GM23338 (cell line): Measurements from ENCODE around the gene GLS. TPM values are rescaled to one million over a fixed set of nuclear protein-coding genes. Genes with fewer than 3 reads are reported as not detected.

Experiments used
- ATAC-seq: fragments of 200-7000 bp; cut with Tn5 transposase; 3 replicates; pipeline ENCODE4 v1.9.1; 2020
- DNase-seq: peaks from one replicate; pipeline ENCODE4 v3.0.0-alpha.2; 2015; ENCODE audit warnings: low spot score
- H2AFZ ChIP-seq: fragments of 200-600 bp; sonication (generic); 2 replicates; pipeline ENCODE4 v1.8.0; 2016; ENCODE audit warnings: antibody characterized with exemption, mild to moderate bottlenecking, moderate library complexity
- H3F3A ChIP-seq: fragments of 200-600 bp; sonication (generic); replicated peaks from 2 replicates; pipeline ENCODE4 v1.8.0; 2017; ENCODE audit warnings: antibody characterized with exemption, mixed run types, low read depth
- H3K27ac ChIP-seq: fragments of 200-600 bp; sonication (generic); 2 replicates; pipeline ENCODE4 v1.6.1; 2016; ENCODE audit warnings: low read depth
- H3K27me3 ChIP-seq: fragments of 200-600 bp; sonication (generic); 2 replicates; pipeline ENCODE4 v1.8.0; 2016; ENCODE audit warnings: mild to moderate bottlenecking, mixed run types, moderate library complexity; ENCODE audit not compliant: insufficient read depth
- H3K36me3 ChIP-seq: fragments of 200-600 bp; sonication (generic); 2 replicates; pipeline ENCODE4 v1.8.0; 2016; ENCODE audit warnings: mild to moderate bottlenecking; ENCODE audit not compliant: insufficient read depth
- H3K4me1 ChIP-seq: fragments of 200-600 bp; sonication (generic); 2 replicates; pipeline ENCODE4 v1.8.0; 2016; ENCODE audit warnings: mild to moderate bottlenecking, moderate library complexity; ENCODE audit not compliant: insufficient read depth
- H3K4me2 ChIP-seq: fragments of 200-600 bp; sonication (generic); 2 replicates; pipeline ENCODE4 v1.7.1; 2017; ENCODE audit warnings: mixed run types
- H3K4me3 ChIP-seq: fragments of 200-600 bp; sonication (generic); 2 replicates; pipeline ENCODE4 v1.6.1; 2016; ENCODE audit warnings: mixed run types
- H3K79me2 ChIP-seq: fragments of 200-600 bp; sonication (generic); replicated peaks from 2 replicates; pipeline ENCODE4 v1.8.0; 2017; ENCODE audit warnings: mild to moderate bottlenecking; ENCODE audit not compliant: insufficient read depth
- H3K9me2 ChIP-seq: fragments of 200-600 bp; sonication (generic); 2 replicates; pipeline ENCODE4 v1.8.0; 2017; ENCODE audit not compliant: insufficient read depth
- H4K20me1 ChIP-seq: fragments of 200-600 bp; sonication (generic); replicated peaks from 2 replicates; pipeline ENCODE4 v1.8.0; 2017; ENCODE audit warnings: mild to moderate bottlenecking; ENCODE audit not compliant: insufficient read depth
- H3K27ac Mint-ChIP-seq: 2 replicates; pipeline ENCODE4 v1.8.0; 2020; ENCODE audit warnings: inconsistent platforms, mild to moderate bottlenecking, moderate library complexity, mixed read lengths
- H3K27me3 Mint-ChIP-seq: 3 replicates; pipeline ENCODE4 v1.8.0; 2022; ENCODE audit warnings: low read depth, mild to moderate bottlenecking, moderate library complexity, mixed read lengths, inconsistent platforms; ENCODE audit not compliant: insufficient read depth, poor library complexity
- H3K36me3 Mint-ChIP-seq: 3 replicates; pipeline ENCODE4 v1.8.0; 2021; ENCODE audit warnings: low read depth, mild to moderate bottlenecking, inconsistent platforms, moderate library complexity, mixed read lengths
- H3K4me1 Mint-ChIP-seq: 3 replicates; pipeline ENCODE4 v1.8.0; 2020; ENCODE audit warnings: mild to moderate bottlenecking, inconsistent platforms, mixed read lengths
- H3K4me3 Mint-ChIP-seq: 3 replicates; pipeline ENCODE4 v1.8.0; 2021; ENCODE audit warnings: moderate library complexity, mild to moderate bottlenecking, inconsistent platforms, mixed read lengths
- H3K9me3 Mint-ChIP-seq: 3 replicates; pipeline ENCODE4 v1.8.0; 2020; ENCODE audit warnings: moderate library complexity, mild to moderate bottlenecking, inconsistent platforms, mixed read lengths
- CREB1 ChIP-seq: fragments of 250-450 bp; sonication (Bioruptor Pico); IDR thresholded peaks from 2 replicates; pipeline ENCODE4 v1.5.0; 2020; ENCODE audit warnings: low read depth, mild to moderate bottlenecking, moderate library complexity
- CTCF ChIP-seq, 2 experiments: fragments of 200-600 bp in 1 of 2; sonication (generic) in 1 of 2; conservative IDR thresholded peaks; 2 replicates each; pipeline versions ENCODE4 v1.5.1 to v1.6.1; 2016 to 2017; ENCODE audit warnings: antibody characterized with exemption in 2 of 2, low read depth in 2 of 2, mild to moderate bottlenecking in 2 of 2, moderate library complexity in 1 of 2
- EZH2 ChIP-seq: fragments of 200-600 bp; sonication (generic); IDR thresholded peaks from one replicate; pipeline ENCODE4 v1.8.0; 2017; ENCODE audit warnings: antibody characterized with exemption, mild to moderate bottlenecking, low read depth; ENCODE audit not compliant: unreplicated experiment
- JUNB ChIP-seq: IDR thresholded peaks from one replicate; pipeline ENCODE4 v1.6.1; 2016; ENCODE audit warnings: antibody characterized with exemption; ENCODE audit not compliant: unreplicated experiment
- NANOG ChIP-seq: IDR thresholded peaks from 2 replicates; pipeline ENCODE4 v1.6.1; 2016; ENCODE audit warnings: antibody characterized with exemption, borderline replicate concordance
- POLR2AphosphoS5 ChIP-seq: IDR thresholded peaks from 2 replicates; pipeline ENCODE4 v1.6.1; 2016; ENCODE audit warnings: antibody characterized with exemption, low read depth
- STAT1 ChIP-seq: IDR thresholded peaks from one replicate; pipeline ENCODE4 v1.6.1; 2016; ENCODE audit warnings: antibody characterized with exemption; ENCODE audit not compliant: unreplicated experiment
- ZNF114 ChIP-seq: fragments of 250-450 bp; sonication (Bioruptor Pico); IDR thresholded peaks from 2 replicates; pipeline ENCODE4 v1.5.0; 2020; ENCODE audit warnings: mild to moderate bottlenecking, moderate library complexity
- ZNF331 ChIP-seq: fragments of 250-450 bp; sonication (Bioruptor Pico); IDR thresholded peaks from 2 replicates; pipeline ENCODE4 v1.5.0; 2020; ENCODE audit warnings: low read depth, mild to moderate bottlenecking, moderate library complexity
- polyA plus RNA-seq: library from polyadenylated mRNA; unstranded; fragments of >200 nt; fragmentation: Nextera tagmentation; extraction: Ambion mirVana; gene quantifications from 2 replicates; pipeline ENCODE4 v1.2.1, GENCODE V29; 2016
- total RNA-seq: library from RNA; depleted of rRNA; stranded (reverse); fragments of >200 nt; shearing (Covaris generic); gene quantifications from 2 replicates; pipeline ENCODE4 v1.2.3, GENCODE V29; 2014
- TF ChIP-seq, protein P1 (sequence below): IDR thresholded peaks from one replicate; pipeline ENCODE4 v1.6.1; 2018; ENCODE audit warnings: antibody characterized with exemption; ENCODE audit not compliant: unreplicated experiment
- TF ChIP-seq, protein P2 (sequence below): IDR thresholded peaks from 2 replicates; pipeline ENCODE4 v1.6.1; 2016; ENCODE audit warnings: antibody characterized with exemption
- TF ChIP-seq, protein P3 (sequence below): fragments of 250-450 bp; sonication (Bioruptor Pico); IDR thresholded peaks from 2 replicates; pipeline ENCODE4 v1.5.0; 2020; ENCODE audit warnings: mild to moderate bottlenecking, moderate library complexity

The GLS gene
- total and polyA plus RNA-seq, 2 experiments from 2014 or later = 38.1 to 172 TPM

DNA sequence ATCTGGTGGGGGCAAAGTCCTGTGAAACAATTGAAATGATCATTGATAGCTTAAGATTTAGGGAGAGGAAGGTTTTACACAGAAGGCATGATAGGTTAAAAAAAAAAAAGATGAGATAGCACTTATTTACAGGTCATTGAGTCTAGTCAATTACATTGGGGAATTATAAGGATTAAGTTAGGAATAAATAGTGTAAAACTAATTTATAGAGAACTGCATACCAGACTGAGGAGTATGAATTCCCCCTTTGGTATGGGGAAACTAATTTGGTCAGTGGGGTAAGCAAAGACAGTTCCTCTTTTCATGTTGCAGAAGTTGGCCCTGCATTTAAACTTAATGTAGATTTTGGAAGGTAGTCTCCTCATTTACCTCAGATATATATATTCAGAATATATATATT, 10.8 kb downstream of the GLS start (continued):
- TF ChIP-seq, protein P1, sequence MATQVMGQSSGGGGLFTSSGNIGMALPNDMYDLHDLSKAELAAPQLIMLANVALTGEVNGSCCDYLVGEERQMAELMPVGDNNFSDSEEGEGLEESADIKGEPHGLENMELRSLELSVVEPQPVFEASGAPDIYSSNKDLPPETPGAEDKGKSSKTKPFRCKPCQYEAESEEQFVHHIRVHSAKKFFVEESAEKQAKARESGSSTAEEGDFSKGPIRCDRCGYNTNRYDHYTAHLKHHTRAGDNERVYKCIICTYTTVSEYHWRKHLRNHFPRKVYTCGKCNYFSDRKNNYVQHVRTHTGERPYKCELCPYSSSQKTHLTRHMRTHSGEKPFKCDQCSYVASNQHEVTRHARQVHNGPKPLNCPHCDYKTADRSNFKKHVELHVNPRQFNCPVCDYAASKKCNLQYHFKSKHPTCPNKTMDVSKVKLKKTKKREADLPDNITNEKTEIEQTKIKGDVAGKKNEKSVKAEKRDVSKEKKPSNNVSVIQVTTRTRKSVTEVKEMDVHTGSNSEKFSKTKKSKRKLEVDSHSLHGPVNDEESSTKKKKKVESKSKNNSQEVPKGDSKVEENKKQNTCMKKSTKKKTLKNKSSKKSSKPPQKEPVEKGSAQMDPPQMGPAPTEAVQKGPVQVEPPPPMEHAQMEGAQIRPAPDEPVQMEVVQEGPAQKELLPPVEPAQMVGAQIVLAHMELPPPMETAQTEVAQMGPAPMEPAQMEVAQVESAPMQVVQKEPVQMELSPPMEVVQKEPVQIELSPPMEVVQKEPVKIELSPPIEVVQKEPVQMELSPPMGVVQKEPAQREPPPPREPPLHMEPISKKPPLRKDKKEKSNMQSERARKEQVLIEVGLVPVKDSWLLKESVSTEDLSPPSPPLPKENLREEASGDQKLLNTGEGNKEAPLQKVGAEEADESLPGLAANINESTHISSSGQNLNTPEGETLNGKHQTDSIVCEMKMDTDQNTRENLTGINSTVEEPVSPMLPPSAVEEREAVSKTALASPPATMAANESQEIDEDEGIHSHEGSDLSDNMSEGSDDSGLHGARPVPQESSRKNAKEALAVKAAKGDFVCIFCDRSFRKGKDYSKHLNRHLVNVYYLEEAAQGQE = no peak
- TF ChIP-seq JUNB (no peak), ZNF114 (CRISPR knock-in tag) (no peak), ZNF331 (no peak), CREB1 (CRISPR knock-in tag) (no peak), NANOG (no peak), CTCF (conservative IDR thresholded peaks at IDR 0.05; ENCODE audit: low read depth in 2 of 2) (no peak), EZH2 (no peak), POLR2AphosphoS5 (no peak), STAT1 (no peak)
- TF ChIP-seq, protein P2, sequence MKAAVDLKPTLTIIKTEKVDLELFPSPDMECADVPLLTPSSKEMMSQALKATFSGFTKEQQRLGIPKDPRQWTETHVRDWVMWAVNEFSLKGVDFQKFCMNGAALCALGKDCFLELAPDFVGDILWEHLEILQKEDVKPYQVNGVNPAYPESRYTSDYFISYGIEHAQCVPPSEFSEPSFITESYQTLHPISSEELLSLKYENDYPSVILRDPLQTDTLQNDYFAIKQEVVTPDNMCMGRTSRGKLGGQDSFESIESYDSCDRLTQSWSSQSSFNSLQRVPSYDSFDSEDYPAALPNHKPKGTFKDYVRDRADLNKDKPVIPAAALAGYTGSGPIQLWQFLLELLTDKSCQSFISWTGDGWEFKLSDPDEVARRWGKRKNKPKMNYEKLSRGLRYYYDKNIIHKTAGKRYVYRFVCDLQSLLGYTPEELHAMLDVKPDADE = no peak

DNA sequence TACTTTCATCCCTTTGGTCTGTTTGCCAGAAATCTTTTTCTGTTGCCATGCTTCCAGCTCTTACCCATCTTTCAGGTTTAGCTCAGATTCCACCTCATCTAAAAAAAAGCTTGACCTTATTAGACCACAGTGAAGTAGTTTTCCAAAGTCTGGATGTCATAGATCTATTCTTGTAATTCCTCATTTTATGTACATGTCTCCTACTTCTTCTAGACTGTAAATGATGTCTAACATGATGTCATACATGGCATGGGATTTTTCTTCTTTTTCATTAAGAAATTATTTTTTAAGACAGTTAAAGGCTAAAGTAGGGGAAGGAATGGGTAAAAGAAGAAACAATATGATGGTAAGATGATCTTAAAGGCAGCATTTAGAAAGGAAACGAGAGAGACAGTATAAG, 11.3 kb downstream of the GLS start:
- Mint-ChIP-seq H3K4me3 (no peak overlapping the region), H3K36me3 (peaks cover 16% of the 10 kb centered on the region; the same call in 2 of the 3 replicates), H3K9me3 (no peaks in the 10 kb centered on the region), H3K4me1 (peaks cover 45% of the 10 kb centered on the region), H3K27ac (no peak overlapping the region), H3K27me3 (no peaks in the 10 kb centered on the region)
- H3K4me2 ChIP-seq = no peak overlapping the region
- no peaks in the 10 kb centered on the region for H3F3A ChIP-seq
- no peaks in the 10 kb centered on the region for H3K27me3 ChIP-seq
- peaks cover 9% of the 10 kb centered on the region; the same call in 1 of the 2 replicates for H3K36me3 ChIP-seq
- peaks cover 28% of the 10 kb centered on the region for H3K4me1 ChIP-seq
- no peaks in the 10 kb centered on the region for H3K9me2 ChIP-seq
- H3K4me3 ChIP-seq = no peak overlapping the region
- no peak overlapping the region for H2AFZ ChIP-seq
- ATAC-seq (no peak), DNase-seq (no peak)
- H3K27ac ChIP-seq = no peak overlapping the region
- H3K79me2 ChIP-seq = peaks cover 80% of the 10 kb centered on the region
- TF ChIP-seq ZNF114 (CRISPR knock-in tag) = no peak
- TF ChIP-seq, protein P3, sequence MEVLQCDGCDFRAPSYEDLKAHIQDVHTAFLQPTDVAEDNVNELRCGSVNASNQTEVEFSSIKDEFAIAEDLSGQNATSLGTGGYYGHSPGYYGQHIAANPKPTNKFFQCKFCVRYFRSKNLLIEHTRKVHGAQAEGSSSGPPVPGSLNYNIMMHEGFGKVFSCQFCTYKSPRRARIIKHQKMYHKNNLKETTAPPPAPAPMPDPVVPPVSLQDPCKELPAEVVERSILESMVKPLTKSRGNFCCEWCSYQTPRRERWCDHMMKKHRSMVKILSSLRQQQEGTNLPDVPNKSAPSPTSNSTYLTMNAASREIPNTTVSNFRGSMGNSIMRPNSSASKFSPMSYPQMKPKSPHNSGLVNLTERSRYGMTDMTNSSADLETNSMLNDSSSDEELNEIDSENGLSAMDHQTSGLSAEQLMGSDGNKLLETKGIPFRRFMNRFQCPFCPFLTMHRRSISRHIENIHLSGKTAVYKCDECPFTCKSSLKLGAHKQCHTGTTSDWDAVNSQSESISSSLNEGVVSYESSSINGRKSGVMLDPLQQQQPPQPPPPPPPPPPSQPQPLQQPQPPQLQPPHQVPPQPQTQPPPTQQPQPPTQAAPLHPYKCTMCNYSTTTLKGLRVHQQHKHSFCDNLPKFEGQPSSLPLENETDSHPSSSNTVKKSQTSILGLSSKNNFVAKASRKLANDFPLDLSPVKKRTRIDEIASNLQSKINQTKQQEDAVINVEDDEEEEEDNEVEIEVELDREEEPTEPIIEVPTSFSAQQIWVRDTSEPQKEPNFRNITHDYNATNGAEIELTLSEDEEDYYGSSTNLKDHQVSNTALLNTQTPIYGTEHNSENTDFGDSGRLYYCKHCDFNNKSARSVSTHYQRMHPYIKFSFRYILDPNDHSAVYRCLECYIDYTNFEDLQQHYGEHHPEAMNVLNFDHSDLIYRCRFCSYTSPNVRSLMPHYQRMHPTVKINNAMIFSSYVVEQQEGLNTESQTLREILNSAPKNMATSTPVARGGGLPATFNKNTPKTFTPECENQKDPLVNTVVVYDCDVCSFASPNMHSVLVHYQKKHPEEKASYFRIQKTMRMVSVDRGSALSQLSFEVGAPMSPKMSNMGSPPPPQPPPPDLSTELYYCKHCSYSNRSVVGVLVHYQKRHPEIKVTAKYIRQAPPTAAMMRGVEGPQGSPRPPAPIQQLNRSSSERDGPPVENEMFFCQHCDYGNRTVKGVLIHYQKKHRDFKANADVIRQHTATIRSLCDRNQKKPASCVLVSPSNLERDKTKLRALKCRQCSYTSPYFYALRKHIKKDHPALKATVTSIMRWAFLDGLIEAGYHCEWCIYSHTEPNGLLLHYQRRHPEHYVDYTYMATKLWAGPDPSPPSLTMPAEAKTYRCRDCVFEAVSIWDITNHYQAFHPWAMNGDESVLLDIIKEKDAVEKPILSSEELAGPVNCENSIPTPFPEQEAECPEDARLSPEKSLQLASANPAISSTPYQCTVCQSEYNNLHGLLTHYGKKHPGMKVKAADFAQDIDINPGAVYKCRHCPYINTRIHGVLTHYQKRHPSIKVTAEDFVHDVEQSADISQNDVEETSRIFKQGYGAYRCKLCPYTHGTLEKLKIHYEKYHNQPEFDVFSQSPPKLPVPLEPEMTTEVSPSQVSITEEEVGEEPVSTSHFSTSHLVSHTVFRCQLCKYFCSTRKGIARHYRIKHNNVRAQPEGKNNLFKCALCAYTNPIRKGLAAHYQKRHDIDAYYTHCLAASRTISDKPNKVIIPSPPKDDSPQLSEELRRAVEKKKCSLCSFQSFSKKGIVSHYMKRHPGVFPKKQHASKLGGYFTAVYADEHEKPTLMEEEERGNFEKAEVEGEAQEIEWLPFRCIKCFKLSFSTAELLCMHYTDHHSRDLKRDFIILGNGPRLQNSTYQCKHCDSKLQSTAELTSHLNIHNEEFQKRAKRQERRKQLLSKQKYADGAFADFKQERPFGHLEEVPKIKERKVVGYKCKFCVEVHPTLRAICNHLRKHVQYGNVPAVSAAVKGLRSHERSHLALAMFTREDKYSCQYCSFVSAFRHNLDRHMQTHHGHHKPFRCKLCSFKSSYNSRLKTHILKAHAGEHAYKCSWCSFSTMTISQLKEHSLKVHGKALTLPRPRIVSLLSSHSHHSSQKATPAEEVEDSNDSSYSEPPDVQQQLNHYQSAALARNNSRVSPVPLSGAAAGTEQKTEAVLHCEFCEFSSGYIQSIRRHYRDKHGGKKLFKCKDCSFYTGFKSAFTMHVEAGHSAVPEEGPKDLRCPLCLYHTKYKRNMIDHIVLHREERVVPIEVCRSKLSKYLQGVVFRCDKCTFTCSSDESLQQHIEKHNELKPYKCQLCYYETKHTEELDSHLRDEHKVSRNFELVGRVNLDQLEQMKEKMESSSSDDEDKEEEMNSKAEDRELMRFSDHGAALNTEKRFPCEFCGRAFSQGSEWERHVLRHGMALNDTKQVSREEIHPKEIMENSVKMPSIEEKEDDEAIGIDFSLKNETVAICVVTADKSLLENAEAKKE (CRISPR knock-in tag) = no peak
- TF ChIP-seq JUNB = no peak
- TF ChIP-seq, protein P2 = no peak
- no peak for TF ChIP-seq NANOG
- H4K20me1 ChIP-seq = peaks cover 17% of the 10 kb centered on the region
